ENCODE results near the gene CHD3. TPM values are rescaled to one million over a fixed set of nuclear protein-coding genes. Genes with fewer than 3 reads are reported as not detected.
A peak's percentile ranks its signal among the peaks of the same experiment; 100 is the strongest.

CHD3 gene
- total and polyA plus RNA-seq, 2 of the 13 experiments (the other 11 are each of a cell fraction or from before 2014, with no cell fraction given) = 2.7 to 3.7 TPM

- TF ChIP-seq, protein P1, sequence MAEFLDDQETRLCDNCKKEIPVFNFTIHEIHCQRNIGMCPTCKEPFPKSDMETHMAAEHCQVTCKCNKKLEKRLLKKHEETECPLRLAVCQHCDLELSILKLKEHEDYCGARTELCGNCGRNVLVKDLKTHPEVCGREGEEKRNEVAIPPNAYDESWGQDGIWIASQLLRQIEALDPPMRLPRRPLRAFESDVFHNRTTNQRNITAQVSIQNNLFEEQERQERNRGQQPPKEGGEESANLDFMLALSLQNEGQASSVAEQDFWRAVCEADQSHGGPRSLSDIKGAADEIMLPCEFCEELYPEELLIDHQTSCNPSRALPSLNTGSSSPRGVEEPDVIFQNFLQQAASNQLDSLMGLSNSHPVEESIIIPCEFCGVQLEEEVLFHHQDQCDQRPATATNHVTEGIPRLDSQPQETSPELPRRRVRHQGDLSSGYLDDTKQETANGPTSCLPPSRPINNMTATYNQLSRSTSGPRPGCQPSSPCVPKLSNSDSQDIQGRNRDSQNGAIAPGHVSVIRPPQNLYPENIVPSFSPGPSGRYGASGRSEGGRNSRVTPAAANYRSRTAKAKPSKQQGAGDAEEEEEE (CRISPR knock-in tag; IDR thresholded peaks at IDR 0.05; ENCODE audit: borderline replicate concordance) = no peak
- peak; percentile 70 for TF ChIP-seq BCL6 (CRISPR knock-in tag; IDR thresholded peaks at IDR 0.05)
- no peak; the same call in 1 of the 2 replicates for TF ChIP-seq FOXA3 (CRISPR knock-in tag; IDR thresholded peaks at IDR 0.05)
- peak; percentile 62; the same call in 1 of the 2 replicates for TF ChIP-seq ZNF501 (CRISPR knock-in tag; IDR thresholded peaks at IDR 0.05)
- peak; percentile 45 for TF ChIP-seq KAT8 (CRISPR knock-in tag; IDR thresholded peaks at IDR 0.05)
- 0 out of 2 replicates have a peak, but pooled peaks have one; percentile 25 for TF ChIP-seq ZMAT3 (CRISPR knock-in tag; conservative IDR thresholded peaks at IDR 0.05)
- peak; percentile 80; the same call in 1 of the 2 replicates for TF ChIP-seq ERF (CRISPR knock-in tag; IDR thresholded peaks at IDR 0.05)
- no peak for TF ChIP-seq ZKSCAN1 (IDR thresholded peaks at IDR 0.05; ENCODE audit: low read length)
- no peak for TF ChIP-seq ZNF616 (CRISPR knock-in tag; IDR thresholded peaks at IDR 0.05; ENCODE audit: low read depth)
- no peak for TF ChIP-seq U2AF1 (optimal IDR thresholded peaks at IDR 0.05; ENCODE audit: low read depth, low read length)
- TF ChIP-seq FOXK2 (IDR thresholded peaks at IDR 0.05) = no peak
- peak; percentile 66; the same call in 1 of the 2 replicates for TF ChIP-seq ZNF441 (CRISPR knock-in tag; IDR thresholded peaks at IDR 0.05; ENCODE audit: borderline replicate concordance)
- TF ChIP-seq ZNF720 (CRISPR knock-in tag; IDR thresholded peaks at IDR 0.05) = no peak
- no peak for TF ChIP-seq RAD51 (IDR thresholded peaks at IDR 0.05; ENCODE audit: borderline replicate concordance)
- TF ChIP-seq TBX3 (IDR thresholded peaks at IDR 0.05; ENCODE audit: borderline replicate concordance) = no peak
- TF ChIP-seq ZNF317 (CRISPR knock-in tag; IDR thresholded peaks at IDR 0.05) = no peak; the same call in 1 of the 2 replicates
- TF ChIP-seq ZNF549 (CRISPR knock-in tag; IDR thresholded peaks at IDR 0.05) = no peak
- TF ChIP-seq, protein P2, sequence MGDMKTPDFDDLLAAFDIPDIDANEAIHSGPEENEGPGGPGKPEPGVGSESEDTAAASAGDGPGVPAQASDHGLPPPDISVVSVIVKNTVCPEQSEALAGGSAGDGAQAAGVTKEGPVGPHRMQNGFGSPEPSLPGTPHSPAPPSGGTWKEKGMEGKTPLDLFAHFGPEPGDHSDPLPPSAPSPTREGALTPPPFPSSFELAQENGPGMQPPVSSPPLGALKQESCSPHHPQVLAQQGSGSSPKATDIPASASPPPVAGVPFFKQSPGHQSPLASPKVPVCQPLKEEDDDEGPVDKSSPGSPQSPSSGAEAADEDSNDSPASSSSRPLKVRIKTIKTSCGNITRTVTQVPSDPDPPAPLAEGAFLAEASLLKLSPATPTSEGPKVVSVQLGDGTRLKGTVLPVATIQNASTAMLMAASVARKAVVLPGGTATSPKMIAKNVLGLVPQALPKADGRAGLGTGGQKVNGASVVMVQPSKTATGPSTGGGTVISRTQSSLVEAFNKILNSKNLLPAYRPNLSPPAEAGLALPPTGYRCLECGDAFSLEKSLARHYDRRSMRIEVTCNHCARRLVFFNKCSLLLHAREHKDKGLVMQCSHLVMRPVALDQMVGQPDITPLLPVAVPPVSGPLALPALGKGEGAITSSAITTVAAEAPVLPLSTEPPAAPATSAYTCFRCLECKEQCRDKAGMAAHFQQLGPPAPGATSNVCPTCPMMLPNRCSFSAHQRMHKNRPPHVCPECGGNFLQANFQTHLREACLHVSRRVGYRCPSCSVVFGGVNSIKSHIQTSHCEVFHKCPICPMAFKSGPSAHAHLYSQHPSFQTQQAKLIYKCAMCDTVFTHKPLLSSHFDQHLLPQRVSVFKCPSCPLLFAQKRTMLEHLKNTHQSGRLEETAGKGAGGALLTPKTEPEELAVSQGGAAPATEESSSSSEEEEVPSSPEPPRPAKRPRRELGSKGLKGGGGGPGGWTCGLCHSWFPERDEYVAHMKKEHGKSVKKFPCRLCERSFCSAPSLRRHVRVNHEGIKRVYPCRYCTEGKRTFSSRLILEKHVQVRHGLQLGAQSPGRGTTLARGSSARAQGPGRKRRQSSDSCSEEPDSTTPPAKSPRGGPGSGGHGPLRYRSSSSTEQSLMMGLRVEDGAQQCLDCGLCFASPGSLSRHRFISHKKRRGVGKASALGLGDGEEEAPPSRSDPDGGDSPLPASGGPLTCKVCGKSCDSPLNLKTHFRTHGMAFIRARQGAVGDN (CRISPR knock-in tag; IDR thresholded peaks at IDR 0.05) = peak; percentile 89
- TF ChIP-seq FOXK1 (CRISPR knock-in tag; IDR thresholded peaks at IDR 0.05; ENCODE audit: borderline replicate concordance, low read depth) = no peak
- TF ChIP-seq ZBTB21 (CRISPR knock-in tag; IDR thresholded peaks at IDR 0.05) = no peak
- TF ChIP-seq, protein P3, sequence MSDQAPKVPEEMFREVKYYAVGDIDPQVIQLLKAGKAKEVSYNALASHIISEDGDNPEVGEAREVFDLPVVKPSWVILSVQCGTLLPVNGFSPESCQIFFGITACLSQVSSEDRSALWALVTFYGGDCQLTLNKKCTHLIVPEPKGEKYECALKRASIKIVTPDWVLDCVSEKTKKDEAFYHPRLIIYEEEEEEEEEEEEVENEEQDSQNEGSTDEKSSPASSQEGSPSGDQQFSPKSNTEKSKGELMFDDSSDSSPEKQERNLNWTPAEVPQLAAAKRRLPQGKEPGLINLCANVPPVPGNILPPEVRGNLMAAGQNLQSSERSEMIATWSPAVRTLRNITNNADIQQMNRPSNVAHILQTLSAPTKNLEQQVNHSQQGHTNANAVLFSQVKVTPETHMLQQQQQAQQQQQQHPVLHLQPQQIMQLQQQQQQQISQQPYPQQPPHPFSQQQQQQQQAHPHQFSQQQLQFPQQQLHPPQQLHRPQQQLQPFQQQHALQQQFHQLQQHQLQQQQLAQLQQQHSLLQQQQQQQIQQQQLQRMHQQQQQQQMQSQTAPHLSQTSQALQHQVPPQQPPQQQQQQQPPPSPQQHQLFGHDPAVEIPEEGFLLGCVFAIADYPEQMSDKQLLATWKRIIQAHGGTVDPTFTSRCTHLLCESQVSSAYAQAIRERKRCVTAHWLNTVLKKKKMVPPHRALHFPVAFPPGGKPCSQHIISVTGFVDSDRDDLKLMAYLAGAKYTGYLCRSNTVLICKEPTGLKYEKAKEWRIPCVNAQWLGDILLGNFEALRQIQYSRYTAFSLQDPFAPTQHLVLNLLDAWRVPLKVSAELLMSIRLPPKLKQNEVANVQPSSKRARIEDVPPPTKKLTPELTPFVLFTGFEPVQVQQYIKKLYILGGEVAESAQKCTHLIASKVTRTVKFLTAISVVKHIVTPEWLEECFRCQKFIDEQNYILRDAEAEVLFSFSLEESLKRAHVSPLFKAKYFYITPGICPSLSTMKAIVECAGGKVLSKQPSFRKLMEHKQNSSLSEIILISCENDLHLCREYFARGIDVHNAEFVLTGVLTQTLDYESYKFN (CRISPR knock-in tag; conservative IDR thresholded peaks at IDR 0.05) = peak; percentile 55
- no peak for TF ChIP-seq ZNF510 (CRISPR knock-in tag; IDR thresholded peaks at IDR 0.05; ENCODE audit: low read depth)
- TF ChIP-seq MED8 (CRISPR knock-in tag; IDR thresholded peaks at IDR 0.05; ENCODE audit: insufficient replicate concordance) = no peak
Measured at GRCh38 chr17:7887482-7888183, 956 bp upstream of the CHD3 start (continued).
